GM12874 (cell line): ENCODE data around the gene STRADB.

Source experiments
- TF ChIP-seq, protein P1 (sequence below): IDR thresholded peaks from 2 replicates; pipeline ENCODE4 v1.5.1; 2011; ENCODE audit warnings: low read depth, mild to moderate bottlenecking, control low read depth, low read length, moderate library complexity; ENCODE audit not compliant: insufficient read depth

STRADB gene

DNA sequence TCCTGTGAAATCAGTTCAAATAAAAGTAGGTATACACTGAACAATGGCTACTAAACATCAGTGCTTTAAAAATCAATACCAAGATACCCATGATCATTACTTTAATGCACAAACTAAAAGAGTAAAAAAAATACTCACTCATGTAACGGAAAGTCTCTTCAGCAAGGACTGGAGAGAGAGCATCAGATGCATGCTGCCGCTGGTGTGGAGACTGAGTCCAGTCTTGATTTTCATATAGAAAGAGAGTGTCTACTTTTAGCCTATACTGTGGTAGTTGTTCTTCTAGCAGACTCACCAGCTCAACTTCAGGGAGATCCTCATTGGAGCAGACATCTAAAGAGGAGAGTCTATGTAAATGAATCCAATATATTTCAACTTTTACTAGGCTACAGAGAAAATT, 44.3 kb upstream of the STRADB start:
- TF ChIP-seq, protein P1, sequence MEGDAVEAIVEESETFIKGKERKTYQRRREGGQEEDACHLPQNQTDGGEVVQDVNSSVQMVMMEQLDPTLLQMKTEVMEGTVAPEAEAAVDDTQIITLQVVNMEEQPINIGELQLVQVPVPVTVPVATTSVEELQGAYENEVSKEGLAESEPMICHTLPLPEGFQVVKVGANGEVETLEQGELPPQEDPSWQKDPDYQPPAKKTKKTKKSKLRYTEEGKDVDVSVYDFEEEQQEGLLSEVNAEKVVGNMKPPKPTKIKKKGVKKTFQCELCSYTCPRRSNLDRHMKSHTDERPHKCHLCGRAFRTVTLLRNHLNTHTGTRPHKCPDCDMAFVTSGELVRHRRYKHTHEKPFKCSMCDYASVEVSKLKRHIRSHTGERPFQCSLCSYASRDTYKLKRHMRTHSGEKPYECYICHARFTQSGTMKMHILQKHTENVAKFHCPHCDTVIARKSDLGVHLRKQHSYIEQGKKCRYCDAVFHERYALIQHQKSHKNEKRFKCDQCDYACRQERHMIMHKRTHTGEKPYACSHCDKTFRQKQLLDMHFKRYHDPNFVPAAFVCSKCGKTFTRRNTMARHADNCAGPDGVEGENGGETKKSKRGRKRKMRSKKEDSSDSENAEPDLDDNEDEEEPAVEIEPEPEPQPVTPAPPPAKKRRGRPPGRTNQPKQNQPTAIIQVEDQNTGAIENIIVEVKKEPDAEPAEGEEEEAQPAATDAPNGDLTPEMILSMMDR, result no peak

DNA sequence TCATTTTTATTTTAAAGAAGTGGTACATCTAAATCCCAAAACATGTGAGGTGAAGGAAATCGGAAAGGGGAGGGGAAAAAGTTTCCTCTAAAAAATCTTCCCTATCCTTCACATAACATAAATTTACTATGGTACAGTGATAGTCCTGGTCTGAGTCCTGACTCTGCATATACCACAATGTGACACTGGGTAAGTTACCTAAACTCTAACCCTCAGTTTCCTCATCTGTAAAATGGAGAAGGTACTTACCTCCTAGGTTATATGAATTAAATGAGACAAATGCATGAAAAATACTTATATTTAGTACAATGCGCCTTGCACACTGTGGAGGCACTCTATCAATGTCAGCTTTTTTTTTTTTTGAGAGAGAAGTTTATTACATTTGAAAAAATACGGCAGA, 42.6 kb upstream of the STRADB start:
- TF ChIP-seq, protein P1, result no peak

DNA sequence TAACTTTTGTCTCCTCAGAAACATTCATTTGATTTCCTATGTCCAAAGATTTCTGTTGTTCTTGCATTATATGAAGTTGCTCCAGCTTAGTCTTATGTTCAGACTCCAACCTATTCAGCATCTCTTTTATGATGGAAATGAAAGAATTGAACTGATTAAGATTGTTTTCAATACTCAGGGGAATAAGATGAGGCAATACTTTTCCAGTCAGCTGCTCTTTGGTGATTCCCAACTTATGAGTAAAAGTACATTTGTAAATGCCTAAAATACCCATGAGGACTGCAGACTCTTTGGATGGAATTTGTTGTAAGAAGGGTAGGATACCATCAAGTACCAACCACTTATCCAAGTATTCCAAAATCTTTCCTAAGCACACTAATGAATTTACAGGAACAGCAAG, 40.1 kb upstream of the STRADB start:
- TF ChIP-seq, protein P1, result no peak

DNA sequence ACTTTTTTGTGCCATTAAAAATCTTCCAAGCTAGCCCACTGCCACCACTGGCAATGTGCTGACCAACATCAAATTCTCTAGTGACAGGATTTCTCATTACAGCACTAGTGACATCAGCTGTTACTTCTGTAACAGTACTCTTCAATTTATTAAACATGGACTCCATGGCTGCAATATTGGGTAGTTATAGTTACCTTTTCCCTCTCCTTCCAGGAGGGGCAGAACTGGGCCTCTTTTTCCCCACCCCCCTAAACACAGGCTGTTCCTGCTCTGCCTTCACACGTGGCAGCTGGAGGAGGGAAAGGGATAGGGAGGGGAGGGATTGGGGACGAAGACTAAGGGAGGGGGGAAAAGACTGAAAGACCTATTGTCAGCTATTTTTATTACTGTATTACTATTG, 38.4 kb upstream of the STRADB start:
- TF ChIP-seq, protein P1, result no peak

DNA sequence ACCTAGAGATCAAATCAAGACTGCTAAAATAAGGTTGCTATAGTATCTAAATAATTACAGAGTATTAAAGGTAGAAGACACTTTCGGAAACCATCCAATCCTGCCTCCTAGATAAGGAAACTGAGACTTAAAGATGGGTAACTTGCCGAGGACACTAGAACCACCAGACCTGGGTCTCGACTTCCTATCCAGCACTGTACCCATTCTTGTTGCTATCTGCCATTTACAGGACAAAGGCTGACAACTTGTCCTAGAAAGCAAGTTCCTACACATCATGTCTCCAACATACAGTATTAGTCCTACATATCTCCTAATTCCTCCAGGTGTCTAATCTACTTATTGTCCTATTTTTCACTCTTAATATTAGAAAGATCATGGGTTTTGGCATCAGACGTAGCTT, 38.0 kb upstream of the STRADB start:
- TF ChIP-seq, protein P1, result no peak

DNA sequence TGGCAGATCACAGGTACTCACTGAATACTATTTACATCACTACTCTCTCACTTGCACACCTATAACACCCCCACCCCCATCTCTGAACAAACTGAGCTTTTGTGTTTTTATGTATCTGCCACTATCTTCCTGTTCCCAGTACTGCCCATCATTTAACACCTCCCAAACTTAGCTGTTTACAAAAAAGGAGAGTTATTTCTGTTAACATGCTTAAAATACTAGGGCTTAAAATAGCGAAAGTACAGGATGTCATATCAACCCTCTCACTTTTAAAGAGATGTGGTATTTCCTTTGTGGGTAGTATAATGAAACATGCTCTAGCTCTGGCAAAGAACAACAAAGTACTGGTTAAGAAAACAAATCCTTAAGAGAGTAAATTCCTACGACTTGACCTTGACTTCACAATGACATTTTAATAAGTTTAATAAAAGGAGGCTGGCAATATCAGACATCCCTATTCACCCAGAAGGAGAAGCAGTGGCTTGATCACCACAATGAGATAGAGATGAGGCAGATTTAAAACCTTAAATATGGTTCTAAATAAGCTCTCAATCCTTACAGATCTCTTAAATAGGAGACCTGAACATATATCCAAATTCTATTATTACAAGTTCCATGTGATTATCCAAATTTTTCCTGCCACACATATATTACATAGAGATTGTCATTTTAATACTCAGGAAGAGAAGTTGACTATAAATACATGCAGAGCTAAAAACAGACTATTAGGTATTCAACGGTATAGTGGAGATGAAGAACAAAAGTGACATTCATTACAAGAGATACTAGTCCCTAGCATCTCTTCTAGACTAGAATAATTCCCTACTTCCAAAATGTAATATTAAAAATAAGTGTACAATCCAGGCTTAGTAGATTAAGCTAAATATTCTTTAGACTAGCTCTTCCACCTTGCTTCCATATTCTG, 37.2 kb upstream of the STRADB start:
- TF ChIP-seq, protein P1, result no peak

DNA sequence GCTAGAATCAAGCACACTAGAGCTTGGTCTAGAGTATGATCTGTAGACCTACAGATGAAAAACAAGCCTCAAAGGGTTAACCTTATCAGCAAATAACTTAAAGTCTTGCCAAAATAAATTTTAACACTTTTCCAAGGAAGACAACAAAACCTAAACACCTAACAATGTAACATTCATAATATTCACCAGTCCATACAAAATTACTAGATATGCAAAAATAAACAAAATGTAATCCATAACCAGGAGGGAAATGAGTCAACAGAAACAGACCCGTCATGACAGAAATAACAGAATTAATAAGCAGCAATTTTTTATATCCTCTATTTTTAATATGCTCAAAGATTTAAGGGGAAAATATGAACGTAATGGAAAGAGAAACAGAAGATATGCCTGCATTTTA, 36.4 kb upstream of the STRADB start:
- TF ChIP-seq, protein P1, result no peak
